Islet of Langerhans (tissue), 1 donor: ENCODE measurements around the gene CIDEA.
"Not testable (repeated sequence)": the region's sequence is repeated elsewhere in the genome, so short reads cannot be mapped to it uniquely, and the experiment has no call there.

Source experiments
- FAIRE-seq: peaks from one replicate; lab custom pipeline; 2011; peaks lifted over from hg19 to GRCh38; lab: Jason Lieb, UNC

Gene CIDEA, protein sequence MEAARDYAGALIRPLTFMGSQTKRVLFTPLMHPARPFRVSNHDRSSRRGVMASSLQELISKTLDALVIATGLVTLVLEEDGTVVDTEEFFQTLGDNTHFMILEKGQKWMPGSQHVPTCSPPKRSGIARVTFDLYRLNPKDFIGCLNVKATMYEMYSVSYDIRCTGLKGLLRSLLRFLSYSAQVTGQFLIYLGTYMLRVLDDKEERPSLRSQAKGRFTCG

DNA sequence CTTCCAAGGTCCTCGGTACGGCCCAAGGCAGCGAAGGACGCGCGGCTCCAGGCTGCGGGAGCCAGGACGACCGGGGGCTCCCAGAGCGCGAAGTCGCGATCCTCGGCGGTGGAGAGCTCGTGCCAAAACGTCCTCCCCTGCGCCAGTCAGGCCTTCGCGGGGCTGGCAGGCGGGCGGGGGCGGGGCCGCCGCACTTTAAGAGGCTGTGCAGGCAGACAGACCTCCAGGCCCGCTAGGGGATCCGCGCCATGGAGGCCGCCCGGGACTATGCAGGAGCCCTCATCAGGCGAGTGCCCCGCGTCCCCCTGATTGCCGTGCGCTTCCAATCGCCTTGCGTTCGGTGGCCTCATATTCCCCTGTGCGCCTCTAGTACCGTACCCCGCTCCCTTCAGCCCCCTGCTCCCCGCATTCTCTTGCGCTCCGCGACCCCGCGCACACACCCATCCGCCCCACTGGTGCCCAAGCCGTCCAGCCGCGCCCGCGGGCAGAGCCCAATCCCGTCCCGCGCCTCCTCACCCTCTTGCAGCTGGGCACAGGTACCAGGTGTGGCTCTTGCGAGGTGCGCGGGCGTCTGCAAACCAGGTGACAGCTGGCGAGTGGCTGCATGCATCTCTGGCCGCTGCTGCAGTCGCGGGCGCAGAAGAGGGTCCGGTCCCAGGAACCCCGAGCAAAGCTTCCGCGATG, at the start of gene CIDEA:
Gene CIDEA, plus strand, starts transcription at position 226 of the 684 bp plus-strand sequence. Its CDS starts 23 bp downstream, at position 249.
- no peak for FAIRE-seq

DNA sequence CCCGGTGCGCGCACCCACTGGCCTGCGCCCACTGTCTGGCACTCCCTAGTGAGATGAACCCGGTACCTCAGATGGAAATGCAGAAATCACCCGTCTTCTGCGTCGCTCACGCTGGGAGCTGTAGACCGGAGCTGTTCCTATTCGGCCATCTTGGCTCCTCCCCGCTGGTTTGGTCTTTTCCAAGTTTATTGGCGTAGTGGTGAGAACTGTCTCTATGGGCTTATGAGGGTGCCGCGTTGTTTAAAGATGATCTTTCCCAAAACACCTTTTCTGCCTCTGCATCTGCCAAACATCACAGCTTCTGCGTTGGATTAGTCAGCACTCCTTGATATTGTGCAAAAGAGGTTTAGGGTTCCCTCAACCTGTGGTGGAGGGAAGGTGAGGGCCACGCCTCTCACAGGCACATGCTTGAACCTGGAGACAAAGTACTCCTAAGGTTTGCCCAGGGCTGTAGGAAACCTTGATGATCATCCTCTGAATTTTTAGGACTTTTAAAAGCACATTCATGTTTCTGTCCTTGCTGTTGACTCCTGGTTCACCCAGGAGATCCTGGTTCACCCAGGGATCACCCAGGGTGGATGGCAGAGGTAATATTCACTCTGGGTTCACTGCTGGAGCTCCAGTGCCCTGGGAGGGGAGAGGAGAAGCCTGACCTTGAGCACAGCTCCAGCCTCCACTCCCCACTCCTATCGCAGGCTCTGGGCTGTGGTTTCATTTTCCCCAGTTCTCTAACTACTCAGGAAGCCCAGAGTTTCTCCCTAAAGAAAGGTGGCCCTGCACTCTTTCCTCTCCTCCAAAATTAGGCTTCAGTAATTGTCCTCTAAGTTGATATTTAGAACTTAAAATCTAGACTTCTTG, 45.6 kb upstream of the CIDEA start:
- FAIRE-seq, result not testable (repeated sequence)

DNA sequence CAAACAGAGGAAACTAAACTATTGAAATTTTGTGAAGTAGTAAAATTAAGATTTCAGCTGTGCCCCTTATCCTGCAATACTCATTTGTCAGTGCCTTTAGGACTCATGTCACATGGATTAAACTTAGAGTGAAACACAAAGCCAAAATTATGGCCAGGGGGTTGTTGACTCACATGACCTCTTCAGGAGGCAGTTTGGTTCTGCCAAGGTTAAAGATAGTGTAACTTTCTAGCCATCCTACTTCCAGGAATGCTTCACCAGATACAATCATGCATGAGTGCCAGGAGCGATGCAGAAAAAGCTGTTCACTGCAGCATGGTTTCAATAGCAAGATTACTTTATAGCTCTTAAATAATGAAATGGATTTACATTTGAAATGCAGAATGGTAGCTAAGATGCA, 41.9 kb upstream of the CIDEA start:
- FAIRE-seq, result not testable (repeated sequence)

GRCh38 chr18:12214296-12215005, 39.7 kb upstream of the CIDEA start:
- not testable (repeated sequence) for FAIRE-seq

DNA sequence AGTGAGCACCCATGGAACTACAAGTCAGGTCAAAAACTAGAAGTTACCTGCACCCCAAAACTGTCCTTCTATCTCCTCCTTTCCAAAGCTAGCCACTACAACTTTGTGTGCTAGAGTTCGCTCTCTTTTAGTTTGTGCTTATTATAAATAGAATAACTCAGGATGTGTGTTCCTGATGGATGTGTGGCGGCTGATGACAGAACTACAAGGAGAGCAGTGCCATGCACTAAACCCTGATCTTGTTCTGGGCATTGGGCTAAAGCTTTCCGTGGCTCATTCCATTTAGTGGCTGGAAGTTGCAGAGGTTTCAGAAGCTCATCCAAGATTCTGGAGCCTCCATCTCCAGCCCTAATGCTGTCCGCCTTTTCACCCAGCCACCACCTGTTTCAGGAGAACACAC, 37.7 kb upstream of the CIDEA start:
- FAIRE-seq, result not testable (repeated sequence)

DNA sequence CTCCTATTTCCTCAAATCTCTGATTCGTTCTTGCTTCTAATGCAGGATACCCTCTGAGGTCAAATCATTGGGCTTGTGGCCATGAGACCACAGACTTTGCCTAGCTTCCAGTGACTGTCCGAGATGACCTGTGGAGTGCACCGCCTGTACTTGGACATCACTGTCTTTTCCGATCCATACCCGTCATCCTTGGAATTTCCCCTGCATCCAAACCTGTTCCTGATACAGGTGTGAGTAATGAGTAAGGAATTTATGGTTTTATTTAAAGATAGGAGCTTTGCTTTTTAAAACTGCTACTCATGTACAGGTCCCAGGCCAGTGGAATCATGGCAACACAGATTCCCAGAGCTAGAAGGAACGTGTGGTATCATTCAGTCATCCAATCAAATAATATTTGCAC, 35.6 kb upstream of the CIDEA start:
- FAIRE-seq, result not testable (repeated sequence)

- FAIRE-seq, result not testable (repeated sequence)
These were observed 32.1 kb upstream of the CIDEA start for GRCh38 chr18:12222041-12222440.

DNA sequence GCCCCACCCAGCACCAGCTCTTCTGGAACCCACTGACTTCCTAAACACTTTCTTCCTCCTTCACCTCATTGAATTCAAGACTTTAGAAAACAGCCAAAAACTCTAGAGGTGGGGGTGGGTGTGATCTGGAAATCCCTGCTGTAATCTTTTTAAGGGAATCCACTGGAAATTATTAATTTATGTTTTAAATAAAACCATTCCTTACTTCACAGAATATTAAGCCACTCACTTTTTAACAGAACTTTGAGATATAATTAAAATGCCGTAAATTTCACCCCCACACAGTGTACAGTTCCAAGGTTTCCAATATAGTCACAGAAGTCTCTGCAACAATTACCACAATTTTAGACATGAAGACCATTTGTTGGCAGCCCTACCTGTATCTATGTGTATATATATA, 30.8 kb upstream of the CIDEA start:
- FAIRE-seq, result not testable (repeated sequence)

DNA sequence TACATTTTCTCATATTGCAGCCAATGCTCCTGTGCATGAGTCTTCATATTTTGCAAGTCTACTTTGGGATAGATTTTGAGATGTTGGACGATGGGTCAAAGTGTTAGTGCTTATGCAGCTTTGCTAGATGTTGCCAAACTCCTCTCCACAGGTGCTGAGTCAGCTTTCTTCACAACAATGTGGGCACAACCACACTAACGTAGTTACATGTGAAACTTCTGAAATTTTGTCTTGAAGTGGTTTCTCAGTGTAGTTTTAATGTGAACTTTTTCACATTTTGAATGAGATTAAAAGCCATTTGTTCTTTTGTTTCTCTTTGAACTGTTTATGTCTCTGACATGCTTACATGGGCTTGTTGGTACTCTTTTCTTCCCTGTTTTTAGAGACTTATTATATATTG, 27.4 kb upstream of the CIDEA start:
- FAIRE-seq, result not testable (repeated sequence)

DNA sequence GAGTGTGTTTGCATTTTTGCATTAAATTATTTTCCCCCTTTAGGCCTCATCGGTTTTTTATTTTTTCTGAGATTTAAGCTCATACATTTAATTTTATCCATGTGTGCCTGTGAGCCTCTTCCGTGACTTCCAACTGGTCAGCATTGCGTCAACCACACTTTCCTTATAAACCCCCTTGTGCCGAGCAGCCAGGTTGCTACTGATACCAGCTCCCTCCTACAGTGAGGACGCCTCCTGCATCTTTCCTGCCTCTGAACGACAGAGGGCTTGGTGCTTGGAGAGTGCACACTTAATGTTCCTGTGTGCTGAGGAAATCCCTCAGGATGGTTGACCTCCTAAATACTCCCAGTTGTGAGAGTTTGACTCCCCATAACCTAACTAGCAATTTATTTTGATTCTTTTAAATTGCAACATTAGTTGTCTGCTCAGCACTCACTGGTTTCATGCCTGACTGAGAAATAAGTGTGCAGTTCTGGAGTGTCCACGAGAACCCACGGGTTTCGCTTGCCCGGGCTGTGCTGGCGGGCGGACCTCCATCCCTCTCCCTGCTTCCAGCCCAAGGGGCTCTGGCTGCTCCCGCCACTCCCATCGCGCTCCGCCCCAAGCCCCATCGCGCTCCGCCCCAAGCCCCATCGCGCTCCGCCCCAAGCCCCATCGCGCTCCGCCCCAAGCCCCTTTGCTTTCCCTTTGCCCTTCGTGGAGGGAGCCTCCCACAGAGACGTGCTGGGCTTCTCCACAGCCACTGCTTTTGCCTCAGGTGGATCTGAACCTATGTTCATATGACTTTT, 26.6 kb upstream of the CIDEA start:
- not testable (repeated sequence) for FAIRE-seq

DNA sequence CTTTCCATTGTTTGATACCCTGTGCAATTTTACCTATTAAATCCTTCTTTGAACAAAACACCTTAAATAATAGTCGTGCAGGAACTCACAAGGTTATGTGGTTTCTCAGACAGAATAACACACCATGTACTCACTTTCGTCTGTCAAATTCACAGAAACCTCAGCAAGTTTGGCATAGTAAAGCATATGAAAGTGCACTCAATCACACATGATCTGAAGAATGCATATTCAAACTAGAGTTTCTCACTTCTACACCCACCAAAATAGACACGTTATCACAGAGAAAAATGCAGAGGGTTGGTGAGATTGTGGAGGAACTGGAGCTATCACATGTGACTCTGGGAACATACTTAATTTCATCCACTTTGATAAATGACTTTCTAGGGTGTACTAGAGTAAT, 25.9 kb upstream of the CIDEA start:
- FAIRE-seq, result not testable (repeated sequence)

DNA sequence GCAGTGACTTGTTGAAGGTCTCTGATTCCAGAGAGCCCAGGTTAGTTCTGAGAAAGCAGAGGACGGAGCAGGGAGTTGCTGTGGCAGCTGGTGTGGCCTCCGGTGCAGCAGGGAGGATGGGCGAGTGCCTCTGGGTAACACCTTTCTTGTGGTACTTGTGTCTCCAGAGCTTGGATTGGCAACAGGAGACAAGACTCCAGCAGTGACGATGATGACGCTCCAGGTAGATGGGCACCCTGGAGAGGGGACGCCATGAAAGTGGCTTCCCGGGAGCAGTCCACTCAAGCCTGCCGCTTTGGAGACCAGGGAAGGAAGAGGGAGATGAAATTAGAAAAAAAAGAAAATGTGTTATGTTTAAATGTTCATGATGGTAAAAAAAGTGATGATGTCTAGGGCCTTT, 23.6 kb upstream of the CIDEA start:
- FAIRE-seq, result not testable (repeated sequence)

GRCh38 chr18:12231040-12231882, 22.9 kb upstream of the CIDEA start:
- no peak for FAIRE-seq

DNA sequence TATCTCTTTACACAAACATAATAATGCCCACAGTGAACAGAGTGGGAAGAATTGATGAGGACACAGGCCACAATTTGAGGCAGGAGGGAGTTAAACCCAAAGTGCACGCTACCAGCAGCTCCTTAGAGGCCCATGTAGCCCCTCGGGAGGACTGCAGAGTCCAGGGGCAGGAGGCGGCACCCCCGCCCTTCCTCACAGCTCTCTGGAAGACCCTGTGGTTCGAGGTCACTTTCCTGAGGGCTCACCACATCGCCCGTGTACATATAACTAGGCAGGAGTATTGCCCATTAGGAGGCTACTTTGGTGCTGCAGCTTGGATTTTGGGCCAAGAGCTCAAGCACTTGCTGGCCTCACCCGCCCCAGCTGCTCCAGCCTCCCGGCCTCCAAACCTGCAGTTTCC, 22.2 kb upstream of the CIDEA start:
- FAIRE-seq, result no peak

DNA sequence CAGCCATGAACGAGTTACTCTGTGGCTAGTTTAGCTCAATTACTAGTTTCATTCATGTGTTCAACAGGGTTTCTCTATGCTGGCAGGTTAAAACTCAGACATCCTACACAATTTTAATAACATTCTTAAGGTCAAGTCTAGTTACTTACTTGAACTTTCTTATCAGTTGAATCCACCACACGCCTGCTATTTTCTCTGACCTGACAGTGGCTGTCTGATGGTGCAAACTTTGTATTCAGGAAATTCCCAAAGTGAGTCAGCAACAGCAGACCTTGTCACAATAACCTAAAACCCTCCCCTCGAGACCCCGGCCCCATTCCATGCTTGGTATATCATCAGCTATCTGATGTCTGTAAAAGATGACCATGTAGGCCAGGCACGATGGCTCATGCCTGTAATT, 20.8 kb upstream of the CIDEA start:
- FAIRE-seq, result no peak

DNA sequence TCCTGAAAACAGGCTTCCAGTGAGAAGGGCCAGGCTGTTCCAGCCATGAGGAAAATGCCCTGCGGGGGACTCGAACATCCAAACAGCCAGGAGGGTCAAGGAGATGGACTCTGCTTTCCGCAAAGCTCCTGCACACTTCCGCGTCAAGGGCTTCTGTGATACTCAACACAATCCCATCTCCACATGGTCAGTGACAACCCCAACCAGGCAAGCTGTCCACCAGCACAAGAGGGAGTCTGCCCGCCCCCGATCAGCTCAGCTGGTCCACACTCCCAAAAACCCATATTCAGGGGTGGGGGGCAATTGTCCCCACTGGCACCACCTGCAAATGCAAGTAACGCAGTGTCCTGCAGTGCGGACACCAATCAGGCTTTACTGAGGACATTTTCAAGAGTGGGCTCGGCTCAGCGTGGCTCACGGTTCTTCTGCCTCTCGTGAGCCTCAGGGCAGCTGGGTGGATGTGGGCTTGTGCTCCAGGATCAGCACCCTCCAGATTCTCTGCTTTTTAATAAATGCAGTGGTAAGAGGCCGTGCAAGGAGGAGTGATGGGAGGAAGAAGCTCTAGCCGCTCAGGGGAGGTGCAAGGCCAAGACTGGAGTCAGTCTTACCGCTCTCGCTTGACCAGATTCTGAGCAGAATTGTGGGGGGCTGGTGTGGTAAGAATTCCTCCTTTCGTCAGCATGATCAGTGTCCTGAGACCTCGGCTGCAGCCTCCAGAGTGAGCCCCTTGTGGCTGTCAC, 19.5 kb upstream of the CIDEA start:
- no peak for FAIRE-seq

DNA sequence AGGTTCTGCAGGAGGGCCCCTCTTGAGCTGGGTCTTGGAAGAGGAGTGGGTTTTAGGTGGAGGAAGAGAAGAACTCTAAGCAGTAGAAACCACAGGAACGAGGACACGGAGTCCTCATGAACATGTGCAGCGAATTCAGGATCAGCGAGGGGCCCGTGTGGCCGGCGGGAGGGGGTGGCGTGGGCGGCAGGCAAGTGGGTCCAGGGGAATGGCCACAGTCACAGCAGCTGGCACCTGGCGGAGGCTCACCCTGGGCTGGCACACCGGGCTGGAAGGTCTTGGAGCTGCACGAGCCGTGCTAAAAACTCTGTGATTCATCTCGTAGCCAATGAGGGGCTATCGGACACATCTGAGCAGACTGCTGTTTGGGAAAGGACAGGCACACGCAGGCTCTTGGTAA, 18.0 kb upstream of the CIDEA start:
- no peak for FAIRE-seq

DNA sequence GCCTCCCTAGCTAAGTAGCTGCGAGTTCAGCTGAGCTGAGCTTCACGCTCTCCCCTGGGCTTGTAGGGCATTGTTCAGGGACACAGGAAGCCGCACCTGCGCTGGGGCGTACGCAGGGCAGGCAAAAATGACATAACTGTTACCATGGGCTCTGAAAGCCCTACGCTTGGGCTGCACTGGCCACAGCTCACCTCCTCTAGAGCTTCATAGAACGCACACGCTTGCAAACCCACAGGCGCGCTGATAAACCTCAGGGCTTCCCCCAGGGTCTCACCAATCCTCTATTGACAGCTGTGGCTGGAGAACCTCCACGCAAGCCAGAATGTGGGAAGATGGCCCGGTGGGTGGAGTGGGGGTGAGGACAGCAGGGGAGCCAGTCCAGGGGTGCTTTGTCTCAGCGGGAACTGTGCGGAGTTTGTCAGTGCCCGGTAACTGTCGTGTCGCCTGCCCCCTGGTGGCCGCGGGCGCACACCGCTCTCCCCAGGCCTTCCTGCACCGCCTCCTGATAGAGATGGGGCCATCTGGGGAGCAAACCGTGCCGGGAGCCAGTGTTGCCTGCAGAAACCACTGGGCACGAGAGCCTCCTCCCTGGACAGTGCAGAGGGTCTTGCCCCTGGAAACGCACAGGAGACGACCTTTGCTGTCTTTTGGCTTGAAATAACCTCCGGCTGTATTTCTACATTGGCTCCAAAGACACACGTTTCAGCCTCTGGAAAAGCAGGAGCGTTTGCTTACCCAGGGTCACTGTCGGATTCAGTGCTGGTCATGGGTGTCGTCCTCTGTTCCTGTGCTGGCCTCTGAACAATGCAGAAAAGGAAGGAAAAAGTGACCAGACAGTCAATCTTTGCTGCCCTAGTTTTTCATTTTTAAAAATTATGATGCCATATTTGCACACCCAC, 17.0 kb upstream of the CIDEA start:
- no peak for FAIRE-seq

- FAIRE-seq, result no peak
These were observed 15.3 kb upstream of the CIDEA start for GRCh38 chr18:12238826-12239225.
